Measurements from ENCODE around the gene TOR1A. TPM values are rescaled to one million over a fixed set of nuclear protein-coding genes. Genes with fewer than 3 reads are reported as not detected.
A peak's percentile ranks its signal among the peaks of the same experiment; 100 is the strongest.

TOR1A gene, protein sequence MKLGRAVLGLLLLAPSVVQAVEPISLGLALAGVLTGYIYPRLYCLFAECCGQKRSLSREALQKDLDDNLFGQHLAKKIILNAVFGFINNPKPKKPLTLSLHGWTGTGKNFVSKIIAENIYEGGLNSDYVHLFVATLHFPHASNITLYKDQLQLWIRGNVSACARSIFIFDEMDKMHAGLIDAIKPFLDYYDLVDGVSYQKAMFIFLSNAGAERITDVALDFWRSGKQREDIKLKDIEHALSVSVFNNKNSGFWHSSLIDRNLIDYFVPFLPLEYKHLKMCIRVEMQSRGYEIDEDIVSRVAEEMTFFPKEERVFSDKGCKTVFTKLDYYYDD
- total RNA-seq = 31.1 and 31.5 TPM in 2 replicates
- 80.2 and 101 TPM in 2 replicates for polyA plus RNA-seq
- 41.5 and 51.2 TPM in 2 replicates for polyA plus RNA-seq (2012)
- 27.3 and 32.9 TPM in 2 replicates for polyA minus RNA-seq (ENCODE audit: low replicate concordance)

DNA sequence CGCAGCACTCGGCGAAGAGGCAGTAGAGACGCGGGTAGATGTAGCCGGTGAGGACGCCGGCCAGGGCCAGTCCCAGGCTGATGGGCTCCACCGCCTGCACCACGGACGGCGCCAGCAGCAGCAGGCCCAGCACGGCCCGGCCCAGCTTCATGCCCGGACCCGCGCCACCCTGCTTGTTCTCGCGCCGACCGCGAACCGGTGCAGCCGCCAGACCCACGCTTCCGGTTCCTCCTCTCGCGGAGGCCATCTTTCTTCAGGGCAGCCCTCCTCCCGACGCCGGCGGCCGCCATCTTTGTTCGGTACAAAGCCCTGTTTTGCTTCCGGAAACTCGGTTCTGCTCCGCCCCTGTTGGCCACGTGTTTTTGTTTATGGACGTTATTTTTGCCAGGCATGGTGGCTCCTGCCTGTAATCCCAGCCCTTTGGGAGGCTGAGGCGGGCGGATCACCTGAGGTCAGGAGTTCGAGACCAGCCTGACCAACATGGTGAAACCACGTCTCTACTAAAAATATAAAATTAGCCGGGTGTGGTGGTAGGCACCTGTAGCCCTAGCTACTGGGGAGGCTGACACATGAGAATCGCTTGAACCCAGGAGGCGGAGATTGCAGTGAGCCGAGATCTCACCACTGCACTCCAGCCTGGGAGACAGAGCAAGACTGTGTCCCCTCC, at the start of gene TOR1A:
Gene TOR1A (minus strand): TSS at position 202 of the 667 bp plus-strand sequence. CDS start 51 bp downstream, at position 151.
- TF ChIP-seq, protein P1, sequence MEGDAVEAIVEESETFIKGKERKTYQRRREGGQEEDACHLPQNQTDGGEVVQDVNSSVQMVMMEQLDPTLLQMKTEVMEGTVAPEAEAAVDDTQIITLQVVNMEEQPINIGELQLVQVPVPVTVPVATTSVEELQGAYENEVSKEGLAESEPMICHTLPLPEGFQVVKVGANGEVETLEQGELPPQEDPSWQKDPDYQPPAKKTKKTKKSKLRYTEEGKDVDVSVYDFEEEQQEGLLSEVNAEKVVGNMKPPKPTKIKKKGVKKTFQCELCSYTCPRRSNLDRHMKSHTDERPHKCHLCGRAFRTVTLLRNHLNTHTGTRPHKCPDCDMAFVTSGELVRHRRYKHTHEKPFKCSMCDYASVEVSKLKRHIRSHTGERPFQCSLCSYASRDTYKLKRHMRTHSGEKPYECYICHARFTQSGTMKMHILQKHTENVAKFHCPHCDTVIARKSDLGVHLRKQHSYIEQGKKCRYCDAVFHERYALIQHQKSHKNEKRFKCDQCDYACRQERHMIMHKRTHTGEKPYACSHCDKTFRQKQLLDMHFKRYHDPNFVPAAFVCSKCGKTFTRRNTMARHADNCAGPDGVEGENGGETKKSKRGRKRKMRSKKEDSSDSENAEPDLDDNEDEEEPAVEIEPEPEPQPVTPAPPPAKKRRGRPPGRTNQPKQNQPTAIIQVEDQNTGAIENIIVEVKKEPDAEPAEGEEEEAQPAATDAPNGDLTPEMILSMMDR (conservative IDR thresholded peaks at IDR 0.05 in 1 of 2, IDR thresholded peaks at IDR 0.05 in 1 of 2; ENCODE audit: low read depth in 1 of 2, low read length in 2 of 2) = no peak
- TF ChIP-seq EZH2 (IDR thresholded peaks at IDR 0.05; ENCODE audit: low read length, missing control alignments) = no peak
- Histone ChIP-seq H3K9ac (ENCODE audit: insufficient read depth, low read length) (peak within 1 kb of the TSS; percentile 87), H3K9me3 (ENCODE audit: control insufficient read depth, insufficient read depth, low read depth, low read length) (no peaks in the 10 kb centered on the region), H3K36me3 (ENCODE audit: control insufficient read depth, insufficient read depth, low read length) (peaks cover 11% of the 10 kb centered on the region), H3K4me1 (ENCODE audit: control insufficient read depth, extremely low read depth, insufficient read depth, low read length) (peaks cover 2% of the 10 kb centered on the region), H3K27me3 (ENCODE audit: control insufficient read depth, insufficient read depth, low read length) (no peaks in the 10 kb centered on the region), H2AFZ (ENCODE audit: low read length) (peak within 1 kb of the TSS; percentile 88), H3K79me2 (ENCODE audit: control insufficient read depth, insufficient read depth, low read length) (peaks cover 11% of the 10 kb centered on the region), H3K27ac (ENCODE audit: insufficient read depth, low read length) (peak within 1 kb of the TSS; percentile 64), H3K4me2 (ENCODE audit: extremely low read depth, insufficient read depth, low read length) (peak within 1 kb of the TSS; percentile 89), H3K4me3 (replicated peaks in 1 of 4; ENCODE audit: control extremely low read depth in 1 of 4, insufficient read depth in 1 of 4, low read depth in 3 of 4, low read length in 4 of 4) (peak within 1 kb of the TSS; percentile 70 to 88 (median 76)), H4K20me1 (ENCODE audit: control insufficient read depth, extremely low read depth, insufficient read depth, low read length) (no peaks in the 10 kb centered on the region)
- peak; percentile 89 to 96 for DNase-seq (ENCODE audit: low read depth in 2 of 2)

DNA sequence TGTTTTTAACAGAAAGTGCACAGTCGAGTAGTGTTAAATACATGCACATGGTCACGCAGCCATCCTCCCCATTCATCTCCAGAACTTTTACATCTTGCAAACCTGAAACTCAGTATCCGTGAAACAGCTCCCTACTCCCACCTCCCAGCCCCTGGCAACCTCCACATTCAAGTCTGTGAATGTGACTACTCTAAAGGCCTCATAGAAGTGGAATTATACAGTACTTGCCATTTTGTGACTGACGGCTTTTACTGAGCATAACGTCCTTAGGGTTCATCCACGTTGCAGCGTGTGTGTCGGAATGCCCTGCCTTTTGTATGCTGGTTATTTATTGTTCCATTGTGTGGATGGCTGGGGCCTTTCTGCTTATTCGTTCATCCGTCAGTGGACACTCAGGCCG, 47.1 kb upstream of the TOR1A start:
- H3K4me1 ChIP-seq (ENCODE audit: control insufficient read depth, extremely low read depth, insufficient read depth, low read length) = no peaks in the 10 kb centered on the region
- no peak for TF ChIP-seq EZH2 (IDR thresholded peaks at IDR 0.05; ENCODE audit: low read length, missing control alignments)
- TF ChIP-seq, protein P1 (conservative IDR thresholded peaks at IDR 0.05 in 1 of 2, IDR thresholded peaks at IDR 0.05 in 1 of 2; ENCODE audit: low read depth in 1 of 2, low read length in 2 of 2) = no peak
- DNase-seq (ENCODE audit: low read depth in 2 of 2) = no peak
- no peak overlapping the region for H3K27ac ChIP-seq (ENCODE audit: insufficient read depth, low read length)
- H2AFZ ChIP-seq (ENCODE audit: low read length) = no peak overlapping the region
- H3K27me3 ChIP-seq (ENCODE audit: control insufficient read depth, insufficient read depth, low read length) = no peaks in the 10 kb centered on the region
- no peaks in the 10 kb centered on the region for H3K79me2 ChIP-seq (ENCODE audit: control insufficient read depth, insufficient read depth, low read length)
- H3K4me3 ChIP-seq (replicated peaks in 1 of 4; ENCODE audit: control extremely low read depth in 1 of 4, insufficient read depth in 1 of 4, low read depth in 3 of 4, low read length in 4 of 4) = no peak overlapping the region
- H3K36me3 ChIP-seq (ENCODE audit: control insufficient read depth, insufficient read depth, low read length) = peaks cover 4% of the 10 kb centered on the region
- H3K9me3 ChIP-seq (ENCODE audit: control insufficient read depth, insufficient read depth, low read depth, low read length) = no peaks in the 10 kb centered on the region
- H4K20me1 ChIP-seq (ENCODE audit: control insufficient read depth, extremely low read depth, insufficient read depth, low read length) = no peaks in the 10 kb centered on the region
- H3K4me2 ChIP-seq (ENCODE audit: extremely low read depth, insufficient read depth, low read length) = no peak overlapping the region
- H3K9ac ChIP-seq (ENCODE audit: insufficient read depth, low read length) = no peak overlapping the region
